Pancreas (tissue), 10 donors: ENCODE measurements around the gene TM4SF1. TPM values are rescaled to one million over a fixed set of nuclear protein-coding genes. Genes with fewer than 3 reads are reported as not detected.

Source experiments
- ATAC-seq, 4 donors: fragments of 200-7000 bp; cut with Tn5 transposase; one replicate each; pipeline versions ENCODE4 v1.8.0 to v1.9.1; 2020; ENCODE audit warnings: mild to moderate bottlenecking in 4 of 4, moderate library complexity in 4 of 4
- DNase-seq, 6 donors: peaks; one replicate each; pipeline ENCODE4 v3.0.0-alpha.2; 2020
- FAIRE-seq: peaks from 2 replicates; lab custom pipeline; 2012; peaks lifted over from hg19 to GRCh38; lab: Jason Lieb, UNC
- H3K27ac ChIP-seq, 4 donors: fragments of 200-600 bp; sonication (generic); 1 replicate in 3 of 4; 2 replicates in 1 of 4; pipeline versions ENCODE4 v1.5.0 to v1.8.0; 2020
- H3K27me3 ChIP-seq, 4 donors: fragments of 200-600 bp; one replicate each; pipeline ENCODE4 v1.8.0; 2021
- H3K36me3 ChIP-seq, 3 donors: fragments of 200-600 bp; sonication (generic) in 1 of 3; one replicate each; pipeline versions ENCODE4 v1.5.0 to v1.8.0; 2020 to 2021
- H3K4me1 ChIP-seq, 3 donors: fragments of 200-600 bp; one replicate each; pipeline ENCODE4 v1.8.0; 2021
- H3K4me3 ChIP-seq, 4 donors: fragments of 200-600 bp; sonication (generic) in 2 of 4; one replicate each; pipeline versions ENCODE4 v1.5.0 to v1.8.0; 2020 to 2021
- H3K9me3 ChIP-seq, 4 donors: fragments of 200-600 bp; one replicate each; pipeline ENCODE4 v1.8.0; 2021
- WGBS, 2 donors: extraction: QIAGEN DNeasy Blood & Tissue Kit; methylation state at CpG; one replicate each; pipeline ENCODE4 v1.1.7; 2013; 5-methylcytosine and 5-hydroxymethylcytosine counted together
- intact Hi-C, 3 donors: fragments of 100-400 bp; cut with DNase I; formaldehyde crosslinking; loops; one replicate each; pipeline versions ENCODE4 v1.11.1 to v1.14.2; 2022
- polyA plus RNA-seq, 2 donors: library from polyadenylated mRNA; stranded (reverse); fragments of 200-250 nt; gene quantifications; one replicate each; pipeline ENCODE4 v1.2.3, GENCODE V29; 2013
- total RNA-seq, 6 donors: library from RNA; stranded (reverse); fragmentation: NEBNext Ultra II Directional in 4 of 6; extraction: Animal tissue kit (Norgen Biotek cat#: 25700) in 4 of 6; gene quantifications; one replicate each; pipeline versions ENCODE4 v1.2.1 to v1.2.4, GENCODE V29; 2021 to 2023
- TF ChIP-seq, protein P1 (sequence below), 4 donors: fragments of 200-600 bp; sonication (generic) in 3 of 4; IDR thresholded peaks; one replicate each; pipeline versions ENCODE4 v1.5.0 to v1.8.0; 2021; ENCODE audit warnings: antibody characterized with exemption in 4 of 4
- donor health status: healthy with polysubstance abuse.
- donor health status: DM: no; HTN: no; CAD: no; lungs with moderate emphysema.
- donor health status: DM: no; HTN: no; CAD: no.
- donor health status: control.
- donor health status: control.
- donor health status: Bipolar disorder and iron deficiency.
- donor health status: DM: yes; HTN: yes; CAD: no.
- donor health status: DM: no; HTN: no; CAD: no.
- donor health status: DM: no; HTN: no; CAD: no.
- donor health status: DM: yes; HTN: yes; CAD: no.

TM4SF1 gene
- total and polyA plus RNA-seq, 8 donors = 53.7 to 226 (median 98.4) TPM

DNA sequence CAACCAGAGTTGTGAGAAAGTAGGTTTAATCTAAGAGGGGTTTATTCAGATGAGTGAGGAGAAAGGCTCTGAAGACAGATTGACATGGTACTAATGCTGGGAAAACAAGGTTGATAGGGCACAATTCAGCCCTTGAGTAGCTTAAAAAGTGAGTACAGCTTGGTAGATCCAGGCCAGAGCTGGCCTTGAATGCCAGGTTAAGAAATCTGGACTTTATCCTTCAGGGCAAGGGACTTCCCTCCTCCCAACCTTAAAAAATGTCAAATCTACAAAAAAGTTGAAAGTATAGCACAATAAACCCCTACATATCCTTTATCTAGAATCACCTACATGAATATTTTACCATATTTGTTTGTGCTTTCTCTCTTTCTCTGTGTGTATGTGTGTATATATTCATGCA is 51.9 kb downstream of the TM4SF1 start:
- Histone ChIP-seq H3K36me3 (no peaks in the 10 kb centered on the region), H3K4me3 (no peak overlapping the region), H3K27ac (no peak overlapping the region), H3K4me1 (no peaks in the 10 kb centered on the region), H3K27me3 (no peaks in the 10 kb centered on the region), H3K9me3 (no peaks in the 10 kb centered on the region)
- TF ChIP-seq, protein P1, sequence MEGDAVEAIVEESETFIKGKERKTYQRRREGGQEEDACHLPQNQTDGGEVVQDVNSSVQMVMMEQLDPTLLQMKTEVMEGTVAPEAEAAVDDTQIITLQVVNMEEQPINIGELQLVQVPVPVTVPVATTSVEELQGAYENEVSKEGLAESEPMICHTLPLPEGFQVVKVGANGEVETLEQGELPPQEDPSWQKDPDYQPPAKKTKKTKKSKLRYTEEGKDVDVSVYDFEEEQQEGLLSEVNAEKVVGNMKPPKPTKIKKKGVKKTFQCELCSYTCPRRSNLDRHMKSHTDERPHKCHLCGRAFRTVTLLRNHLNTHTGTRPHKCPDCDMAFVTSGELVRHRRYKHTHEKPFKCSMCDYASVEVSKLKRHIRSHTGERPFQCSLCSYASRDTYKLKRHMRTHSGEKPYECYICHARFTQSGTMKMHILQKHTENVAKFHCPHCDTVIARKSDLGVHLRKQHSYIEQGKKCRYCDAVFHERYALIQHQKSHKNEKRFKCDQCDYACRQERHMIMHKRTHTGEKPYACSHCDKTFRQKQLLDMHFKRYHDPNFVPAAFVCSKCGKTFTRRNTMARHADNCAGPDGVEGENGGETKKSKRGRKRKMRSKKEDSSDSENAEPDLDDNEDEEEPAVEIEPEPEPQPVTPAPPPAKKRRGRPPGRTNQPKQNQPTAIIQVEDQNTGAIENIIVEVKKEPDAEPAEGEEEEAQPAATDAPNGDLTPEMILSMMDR (IDR thresholded peaks at IDR 0.05) = no peak
- no peak for FAIRE-seq
- intact Hi-C loops = no loop called here
- DNase-seq = no peak
- ATAC-seq = no peak

DNA sequence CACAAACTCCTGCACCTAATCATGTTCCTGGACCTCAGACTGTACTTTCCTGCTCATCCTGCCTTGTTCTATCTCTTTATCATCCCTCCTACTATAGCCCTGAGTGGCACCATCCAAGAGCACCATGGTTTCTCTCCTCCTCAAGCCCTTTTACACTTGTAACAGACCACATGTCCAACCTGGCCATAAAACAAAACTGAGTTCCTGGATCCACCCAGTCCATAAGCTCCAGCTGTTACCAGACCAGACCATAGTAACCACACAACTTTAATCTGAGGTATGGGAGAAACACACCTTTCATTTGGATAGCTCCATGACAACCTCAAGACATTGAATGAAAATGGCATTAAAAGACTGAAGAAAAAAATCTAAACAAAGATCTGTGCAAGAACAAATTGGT is 53.1 kb downstream of the TM4SF1 start:
- intact Hi-C loops = no loop called here
- no peak overlapping the region for H3K4me3 ChIP-seq
- no peak for ATAC-seq
- FAIRE-seq = no peak
- H3K4me1 ChIP-seq = no peaks in the 10 kb centered on the region
- no peaks in the 10 kb centered on the region for H3K27me3 ChIP-seq
- TF ChIP-seq, protein P1 (IDR thresholded peaks at IDR 0.05) = no peak
- no peaks in the 10 kb centered on the region for H3K36me3 ChIP-seq
- no peak for DNase-seq
- H3K9me3 ChIP-seq = no peaks in the 10 kb centered on the region
- no peak overlapping the region for H3K27ac ChIP-seq

DNA sequence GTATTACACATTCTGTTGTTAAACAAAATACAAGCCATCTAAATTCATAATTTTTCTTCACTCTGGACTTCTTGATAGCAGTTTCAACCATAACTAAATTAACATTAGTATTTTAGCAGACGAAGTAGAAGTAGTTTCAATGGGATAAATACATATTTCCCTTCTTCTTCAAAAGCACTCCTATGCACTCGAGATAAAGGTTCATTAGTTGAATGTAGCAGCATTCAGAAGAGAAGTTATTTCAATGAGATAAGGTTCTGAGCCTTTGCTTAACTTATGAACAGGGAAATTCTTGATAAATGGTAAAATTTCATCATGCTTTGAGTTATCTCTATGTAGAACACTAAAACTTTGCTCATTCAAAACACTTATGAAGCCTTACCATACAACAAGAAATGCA is 55.8 kb downstream of the TM4SF1 start:
- H3K36me3 ChIP-seq = no peaks in the 10 kb centered on the region
- H3K9me3 ChIP-seq = no peaks in the 10 kb centered on the region
- H3K4me1 ChIP-seq = no peaks in the 10 kb centered on the region
- 75 to 82% methylated on average over 2 of the region's 2 CpGs for WGBS, 2 donors
- no peak for DNase-seq
- no peak overlapping the region for H3K4me3 ChIP-seq
- intact Hi-C loops = no loop called here
- no peak for ATAC-seq
- FAIRE-seq = no peak
- no peaks in the 10 kb centered on the region for H3K27me3 ChIP-seq
- TF ChIP-seq, protein P1 (IDR thresholded peaks at IDR 0.05) = no peak
- H3K27ac ChIP-seq = no peak overlapping the region

DNA sequence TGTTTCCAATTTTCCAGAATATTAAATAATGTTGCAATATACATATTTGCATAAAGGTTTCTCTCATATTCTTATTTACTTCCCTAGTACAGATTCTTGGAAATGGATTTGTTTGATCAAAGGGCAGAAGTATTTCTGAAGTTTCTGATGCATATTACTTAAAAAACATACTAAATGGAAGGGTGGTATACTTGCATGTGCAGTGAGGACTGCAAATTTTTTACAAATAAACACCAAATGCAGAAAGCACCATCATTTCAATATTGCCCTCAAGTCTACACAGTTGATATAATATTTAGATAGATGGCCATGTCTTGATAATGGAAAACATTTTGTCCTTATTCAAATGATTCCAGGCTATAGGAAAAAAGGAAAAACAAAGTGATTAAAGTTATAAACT is 56.3 kb downstream of the TM4SF1 start:
- Histone ChIP-seq H3K4me1 (no peaks in the 10 kb centered on the region), H3K36me3 (no peaks in the 10 kb centered on the region), H3K27ac (no peak overlapping the region), H3K9me3 (no peaks in the 10 kb centered on the region), H3K4me3 (no peak overlapping the region), H3K27me3 (no peaks in the 10 kb centered on the region)
- ATAC-seq (no peak), DNase-seq (no peak), FAIRE-seq (no peak)
- intact Hi-C loops = no loop called here
- TF ChIP-seq, protein P1 (IDR thresholded peaks at IDR 0.05) = no peak

DNA sequence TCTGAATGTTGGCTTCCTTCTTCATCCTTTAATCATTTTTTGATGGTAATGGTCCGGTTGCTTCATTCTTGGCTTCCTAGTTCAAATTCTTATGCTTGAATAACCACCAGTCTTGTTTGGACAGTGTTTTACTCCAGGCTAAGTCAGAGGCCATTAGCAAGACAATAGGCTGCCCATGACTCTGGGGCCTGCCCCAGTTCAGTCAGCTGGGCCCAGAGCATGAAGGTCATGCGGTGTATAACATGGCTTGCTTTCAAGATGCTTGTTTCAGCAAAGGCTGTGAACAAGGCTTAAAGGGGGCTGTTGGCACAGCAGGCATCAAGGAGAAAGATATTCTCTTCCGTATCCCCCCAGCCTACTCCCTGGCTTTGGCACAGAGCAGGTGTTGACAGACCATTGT is 57.7 kb downstream of the TM4SF1 start:
- intact Hi-C loops = no loop called here
- no peak for DNase-seq
- Histone ChIP-seq H3K9me3 (no peaks in the 10 kb centered on the region), H3K4me1 (no peaks in the 10 kb centered on the region), H3K27me3 (no peaks in the 10 kb centered on the region), H3K27ac (no peak overlapping the region), H3K36me3 (no peaks in the 10 kb centered on the region), H3K4me3 (no peak overlapping the region)
- TF ChIP-seq, protein P1 (IDR thresholded peaks at IDR 0.05) = no peak
- no peak for FAIRE-seq
- WGBS, 2 donors = 92 to 96% methylated on average over 3 of the region's 3 CpGs
- ATAC-seq = no peak

Other genes starting within 250 kb of the TM4SF1 start
- 10 to 100 TPM in 2 of 6 donors, 1 to 10 TPM in 4; 6.1 to 18.1 (median 9.1) TPM for gene HPS3, start 248.0 kb downstream of the TM4SF1 start, total RNA-seq
- 1 to 10 TPM; 4.0 to 6.4 TPM for gene HPS3, start 248.0 kb downstream of the TM4SF1 start, polyA plus RNA-seq
- gene CP, start 155.8 kb downstream of the TM4SF1 start, total RNA-seq = 10 to 100 TPM in 2 of 6 donors, 1 to 10 TPM in 3, under 1 TPM in 1; 0.60 to 19.6 (median 1.8) TPM
- 1 to 10 TPM; 2.4 to 3.7 TPM for gene CP, start 155.8 kb downstream of the TM4SF1 start, polyA plus RNA-seq
- gene TM4SF18, start 44.0 kb downstream of the TM4SF1 start, total RNA-seq = 10 to 100 TPM in 1 of 6 donors, 1 to 10 TPM in 5; 3.3 to 10.6 (median 3.9) TPM
- gene TM4SF18, start 44.0 kb downstream of the TM4SF1 start, polyA plus RNA-seq = 1 to 10 TPM; 2.4 to 6.4 TPM
- gene TM4SF4, start 97.0 kb upstream of the TM4SF1 start, total RNA-seq = 10 to 100 TPM; 38.2 to 90.1 (median 45.8) TPM
- 100 to 1,000 TPM in 1 of 2 donors, 10 to 100 TPM in 1; 18.9 to 411 TPM for gene TM4SF4, start 97.0 kb upstream of the TM4SF1 start, polyA plus RNA-seq